Ovary (tissue), 3 donors: ENCODE data around the gene FUT6.

ENCODE experiments used
- EP300 ChIP-seq: sonication (generic); formaldehyde crosslinking; IDR thresholded peaks from one replicate; pipeline ENCODE4 v1.6.1; 2017; ENCODE audit warnings: antibody characterized with exemption
- POLR2A ChIP-seq: fragments of 450-650 bp; IDR thresholded peaks from one replicate; pipeline ENCODE4 v1.6.1; 2017; ENCODE audit warnings: antibody characterized with exemption, mild to moderate bottlenecking, moderate library complexity
- TF ChIP-seq, protein P1 (sequence below), 3 donors: fragments of 450-650 bp in 2 of 3; fragments of 200-600 bp in 1 of 3; IDR thresholded peaks; one replicate each; pipeline versions ENCODE4 v1.5.1 to v1.8.0; 2016 to 2022; ENCODE audit warnings: antibody characterized with exemption in 3 of 3, mild to moderate bottlenecking in 1 of 3
- donor health status: DM: no; HTN: no; CAD: no.

DNA sequence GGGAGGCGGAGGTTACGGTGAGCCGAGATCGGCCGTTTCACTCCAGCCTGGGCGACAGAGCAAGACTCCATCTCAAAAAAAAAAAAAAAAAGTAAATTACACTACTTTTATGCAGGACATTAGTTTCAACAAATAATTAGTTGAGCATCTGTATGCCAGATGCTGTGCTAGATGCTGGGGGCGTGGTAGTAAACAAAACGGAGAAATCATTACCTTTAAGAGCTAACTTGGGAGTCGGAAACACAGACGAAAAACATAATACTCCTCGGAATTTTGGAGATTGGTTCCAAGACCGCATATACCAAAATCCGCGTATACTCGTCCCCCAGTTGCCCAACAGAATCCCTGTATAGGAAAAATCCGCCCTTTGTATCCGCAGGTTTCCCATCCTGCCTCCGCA lies 47.3 kb downstream of the FUT6 start:
- TF ChIP-seq, protein P1, sequence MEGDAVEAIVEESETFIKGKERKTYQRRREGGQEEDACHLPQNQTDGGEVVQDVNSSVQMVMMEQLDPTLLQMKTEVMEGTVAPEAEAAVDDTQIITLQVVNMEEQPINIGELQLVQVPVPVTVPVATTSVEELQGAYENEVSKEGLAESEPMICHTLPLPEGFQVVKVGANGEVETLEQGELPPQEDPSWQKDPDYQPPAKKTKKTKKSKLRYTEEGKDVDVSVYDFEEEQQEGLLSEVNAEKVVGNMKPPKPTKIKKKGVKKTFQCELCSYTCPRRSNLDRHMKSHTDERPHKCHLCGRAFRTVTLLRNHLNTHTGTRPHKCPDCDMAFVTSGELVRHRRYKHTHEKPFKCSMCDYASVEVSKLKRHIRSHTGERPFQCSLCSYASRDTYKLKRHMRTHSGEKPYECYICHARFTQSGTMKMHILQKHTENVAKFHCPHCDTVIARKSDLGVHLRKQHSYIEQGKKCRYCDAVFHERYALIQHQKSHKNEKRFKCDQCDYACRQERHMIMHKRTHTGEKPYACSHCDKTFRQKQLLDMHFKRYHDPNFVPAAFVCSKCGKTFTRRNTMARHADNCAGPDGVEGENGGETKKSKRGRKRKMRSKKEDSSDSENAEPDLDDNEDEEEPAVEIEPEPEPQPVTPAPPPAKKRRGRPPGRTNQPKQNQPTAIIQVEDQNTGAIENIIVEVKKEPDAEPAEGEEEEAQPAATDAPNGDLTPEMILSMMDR (IDR thresholded peaks at IDR 0.05), result no peak
- TF ChIP-seq POLR2A, result no peak
- no peak for TF ChIP-seq EP300
